ENCODE data around the gene ENAH. TPM values are rescaled to one million over a fixed set of nuclear protein-coding genes. Genes with fewer than 3 reads are reported as not detected.
A peak's percentile ranks its signal among the peaks of the same experiment; 100 is the strongest.

ENAH gene
- total and polyA plus RNA-seq, 4 donors: 47.3 to 415 (median 115) TPM

DNA sequence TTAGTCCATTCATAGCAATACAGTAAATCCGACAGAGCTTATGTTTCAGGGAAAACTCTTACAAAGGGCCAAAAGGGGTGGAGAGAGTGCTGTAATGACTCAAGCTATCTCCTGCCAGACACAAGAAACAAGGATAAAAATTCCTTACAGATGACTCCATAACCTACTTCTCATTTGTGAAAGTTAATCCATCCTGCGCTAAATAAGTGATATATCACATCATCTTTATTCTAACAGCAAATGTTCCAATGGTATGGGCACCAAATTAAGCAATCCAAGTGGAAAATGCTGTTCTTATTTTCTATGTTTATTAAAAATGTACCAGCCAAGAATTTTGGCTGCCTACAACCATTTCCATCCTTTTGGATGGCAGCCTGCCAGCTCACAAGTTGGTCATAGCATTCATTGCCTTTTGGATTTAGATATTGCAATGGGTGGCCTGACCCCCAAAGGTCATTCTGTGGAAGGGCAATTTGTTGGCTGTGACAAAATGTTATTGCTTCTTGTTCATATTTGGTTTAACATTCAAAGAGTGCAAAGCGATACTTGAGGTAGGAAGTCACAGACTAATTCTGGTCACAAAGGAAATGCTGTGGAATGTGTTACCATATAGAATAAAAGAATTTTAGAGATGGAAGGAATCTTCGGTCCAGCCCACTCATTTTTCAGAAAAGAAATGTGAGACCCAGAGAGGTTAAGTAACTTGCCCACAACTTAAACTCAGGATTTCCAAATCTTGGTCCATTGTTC is 2.8 kb upstream of the ENAH start:
- Histone ChIP-seq H3K9me3 (ENCODE audit: control insufficient read depth, low read length) (no peaks in the 10 kb centered on the region), H3K27me3 (ENCODE audit: control insufficient read depth in 1 of 2, insufficient read depth in 2 of 2, low read length in 1 of 2) (no peaks in the 10 kb centered on the region), H3K27ac (ENCODE audit: low read depth in 1 of 2, low read length in 2 of 2) (peak overlapping the region; percentile 94 to 99), H3K36me3 (ENCODE audit: control insufficient read depth in 1 of 2, insufficient read depth in 2 of 2, low read length in 1 of 2) (no peaks in the 10 kb centered on the region), H3K4me3 (ENCODE audit: low read length in 2 of 2) (no peak overlapping the region), H3K4me1 (ENCODE audit: control insufficient read depth in 1 of 2, insufficient read depth in 2 of 2, low read length in 2 of 2) (peaks cover 5 to 7% of the 10 kb centered on the region in 2 donors)
- DNase-seq (peak; percentile 73 to 87), ATAC-seq (ENCODE audit: low FRiP score) (peak; percentile 57)
- WGBS, 2 donors: 8 to 12% methylated on average over 4 of the region's 4 CpGs
- intact Hi-C loops (cut with DNase I): loop anchor here (5.0 kb wide), 1 partner anchor 42 kb away; no protein-coding TSS in a partner anchor

DNA sequence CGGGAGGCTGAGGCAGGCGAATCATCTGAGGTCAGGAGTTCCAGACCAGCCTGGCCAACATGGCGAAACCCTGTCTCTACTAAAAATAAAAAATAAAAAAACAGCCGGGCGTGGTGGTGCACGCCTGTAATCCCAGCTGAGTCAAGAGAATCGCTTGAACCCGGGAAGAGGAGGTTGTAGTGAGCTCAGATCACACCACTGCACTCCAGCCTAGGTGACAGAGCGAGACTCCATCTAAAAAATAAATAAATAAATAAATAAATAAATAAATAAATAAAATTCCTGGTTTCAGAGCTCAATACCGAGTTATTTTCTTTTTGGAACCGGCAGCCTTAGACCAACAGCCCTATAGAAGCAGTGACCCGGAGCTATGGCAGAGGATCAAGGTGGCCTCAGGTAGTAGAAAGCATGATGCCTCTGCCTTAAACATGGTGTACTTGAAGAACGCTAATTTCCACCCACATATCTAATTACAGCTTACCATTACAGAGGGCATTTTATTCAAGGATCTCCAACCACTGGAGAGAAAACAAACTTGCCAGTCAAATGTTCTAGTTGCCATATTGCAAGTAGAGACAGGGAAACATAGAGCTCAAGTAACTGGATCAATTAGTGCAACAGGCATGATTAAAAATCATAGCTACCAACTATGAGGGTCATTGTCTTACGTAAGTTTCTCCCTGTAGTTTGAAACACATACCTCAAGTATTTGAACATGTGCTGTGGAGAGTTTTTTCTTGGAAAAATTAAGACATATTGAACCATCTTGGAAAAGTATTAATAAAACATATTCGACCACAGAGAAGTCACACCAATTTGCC is 2.0 kb upstream of the ENAH start:
- intact Hi-C loops (cut with DNase I): loop anchor here (5.0 kb wide), 3 partner anchors 42 to 173 kb away; no protein-coding TSS in a partner anchor
- 49 to 61% methylated on average over 15 of the region's 15 CpGs for WGBS, 2 donors
- Histone ChIP-seq H3K4me1 (ENCODE audit: control insufficient read depth in 1 of 2, insufficient read depth in 2 of 2, low read length in 2 of 2) (peaks cover 5 to 7% of the 10 kb centered on the region in 2 donors), H3K36me3 (ENCODE audit: control insufficient read depth in 1 of 2, insufficient read depth in 2 of 2, low read length in 1 of 2) (no peaks in the 10 kb centered on the region), H3K4me3 (ENCODE audit: low read length in 2 of 2) (no peak overlapping the region), H3K27ac (ENCODE audit: low read depth in 1 of 2, low read length in 2 of 2) (peak overlapping the region; percentile 99), H3K27me3 (ENCODE audit: control insufficient read depth in 1 of 2, insufficient read depth in 2 of 2, low read length in 1 of 2) (no peaks in the 10 kb centered on the region), H3K9me3 (ENCODE audit: control insufficient read depth, low read length) (no peaks in the 10 kb centered on the region)
- DNase-seq (no peak), ATAC-seq (ENCODE audit: low FRiP score) (no peak)

DNA sequence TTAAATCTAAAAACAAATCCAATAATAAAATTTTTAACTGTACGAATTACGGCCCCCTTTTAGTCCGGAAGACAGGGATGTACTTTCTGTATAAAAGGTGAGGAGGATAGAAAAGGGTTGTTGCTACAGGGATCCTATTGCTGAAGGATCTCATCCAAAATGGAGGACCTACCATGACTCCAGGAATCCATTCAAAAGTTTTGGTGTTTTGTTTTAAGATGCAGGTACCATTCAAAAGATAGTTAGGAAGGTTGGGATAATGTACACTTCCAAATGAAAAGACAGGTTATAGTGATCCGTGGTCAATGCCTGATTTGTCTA is 1.3 kb upstream of the ENAH start:
- Histone ChIP-seq H3K36me3 (ENCODE audit: control insufficient read depth in 1 of 2, insufficient read depth in 2 of 2, low read length in 1 of 2) (no peaks in the 10 kb centered on the region), H3K27ac (ENCODE audit: low read depth in 1 of 2, low read length in 2 of 2) (peak overlapping the region; percentile 47 to 99), H3K4me1 (ENCODE audit: control insufficient read depth in 1 of 2, insufficient read depth in 2 of 2, low read length in 2 of 2) (peaks cover 5 to 7% of the 10 kb centered on the region in 2 donors), H3K4me3 (ENCODE audit: low read length in 2 of 2) (peak overlapping the region; percentile 100), H3K27me3 (ENCODE audit: control insufficient read depth in 1 of 2, insufficient read depth in 2 of 2, low read length in 1 of 2) (no peaks in the 10 kb centered on the region), H3K9me3 (ENCODE audit: control insufficient read depth, low read length) (no peaks in the 10 kb centered on the region)
- 50 to 54% methylated on average over 4 of the region's 4 CpGs for WGBS, 2 donors
- ATAC-seq (ENCODE audit: low FRiP score): no peak
- intact Hi-C loops (cut with DNase I): loop anchor here (5.0 kb wide), 2 partner anchors 118 to 172 kb away; no protein-coding TSS in a partner anchor
- no peak for DNase-seq

DNA sequence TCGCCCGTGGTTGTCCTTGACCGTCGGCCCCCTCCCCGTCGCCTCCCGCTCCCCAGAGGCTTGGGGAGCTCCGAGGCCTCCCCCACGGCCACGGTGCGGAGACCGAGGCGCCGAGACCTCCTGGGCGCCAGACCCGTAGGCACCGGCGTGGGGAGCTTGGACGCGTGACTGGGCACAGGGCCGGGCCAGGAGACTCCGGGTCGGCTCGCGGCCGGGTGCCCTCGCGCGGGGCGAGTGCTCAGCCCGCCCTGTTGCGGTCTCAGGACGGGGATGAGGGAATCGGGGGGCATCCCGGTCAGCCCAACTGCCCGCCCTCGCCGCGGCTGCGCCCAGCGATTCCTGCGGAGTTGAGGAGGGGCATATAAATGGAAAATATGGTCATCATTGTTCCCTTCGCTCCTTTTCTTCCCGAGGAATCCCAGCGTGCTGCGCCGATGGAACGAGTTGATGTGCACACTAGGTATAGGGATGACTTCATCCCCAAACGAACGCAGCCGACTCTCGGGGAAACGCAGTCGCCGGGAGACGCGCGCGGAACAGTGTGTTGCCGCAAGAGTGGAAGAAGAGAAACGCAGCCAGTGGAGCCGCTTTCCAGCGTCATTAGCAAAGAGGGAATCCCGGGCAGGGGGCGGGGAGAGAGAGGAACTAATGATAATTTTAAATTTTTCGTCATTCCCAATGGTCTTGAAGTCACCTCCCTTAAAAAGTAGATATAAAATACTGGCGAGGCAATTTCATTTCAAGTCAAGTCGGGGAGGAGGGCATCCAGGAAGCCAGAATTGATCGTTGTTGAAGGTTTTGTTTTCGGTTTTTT is 747 bp upstream of the ENAH start:
- intact Hi-C loops (cut with DNase I): loop anchor here (5.0 kb wide), 2 partner anchors 119 to 171 kb away; no protein-coding TSS in a partner anchor
- no peaks in the 10 kb centered on the region for H3K36me3 ChIP-seq (ENCODE audit: control insufficient read depth in 1 of 2, insufficient read depth in 2 of 2, low read length in 1 of 2)
- peaks cover 5 to 7% of the 10 kb centered on the region in 2 donors for H3K4me1 ChIP-seq (ENCODE audit: control insufficient read depth in 1 of 2, insufficient read depth in 2 of 2, low read length in 2 of 2)
- WGBS, 2 donors: 1% methylated on average over 61 to 70 of the region's 70 CpGs
- H3K4me3 ChIP-seq (ENCODE audit: low read length in 2 of 2): peak overlapping the region; percentile 100
- ATAC-seq (ENCODE audit: low FRiP score) (peak; percentile 75), DNase-seq (peak; percentile 81 to 93)
- H3K27ac ChIP-seq (ENCODE audit: low read depth in 1 of 2, low read length in 2 of 2): peak overlapping the region; percentile 94 to 99
- H3K27me3 ChIP-seq (ENCODE audit: control insufficient read depth in 1 of 2, insufficient read depth in 2 of 2, low read length in 1 of 2): no peaks in the 10 kb centered on the region
- no peaks in the 10 kb centered on the region for H3K9me3 ChIP-seq (ENCODE audit: control insufficient read depth, low read length)

DNA sequence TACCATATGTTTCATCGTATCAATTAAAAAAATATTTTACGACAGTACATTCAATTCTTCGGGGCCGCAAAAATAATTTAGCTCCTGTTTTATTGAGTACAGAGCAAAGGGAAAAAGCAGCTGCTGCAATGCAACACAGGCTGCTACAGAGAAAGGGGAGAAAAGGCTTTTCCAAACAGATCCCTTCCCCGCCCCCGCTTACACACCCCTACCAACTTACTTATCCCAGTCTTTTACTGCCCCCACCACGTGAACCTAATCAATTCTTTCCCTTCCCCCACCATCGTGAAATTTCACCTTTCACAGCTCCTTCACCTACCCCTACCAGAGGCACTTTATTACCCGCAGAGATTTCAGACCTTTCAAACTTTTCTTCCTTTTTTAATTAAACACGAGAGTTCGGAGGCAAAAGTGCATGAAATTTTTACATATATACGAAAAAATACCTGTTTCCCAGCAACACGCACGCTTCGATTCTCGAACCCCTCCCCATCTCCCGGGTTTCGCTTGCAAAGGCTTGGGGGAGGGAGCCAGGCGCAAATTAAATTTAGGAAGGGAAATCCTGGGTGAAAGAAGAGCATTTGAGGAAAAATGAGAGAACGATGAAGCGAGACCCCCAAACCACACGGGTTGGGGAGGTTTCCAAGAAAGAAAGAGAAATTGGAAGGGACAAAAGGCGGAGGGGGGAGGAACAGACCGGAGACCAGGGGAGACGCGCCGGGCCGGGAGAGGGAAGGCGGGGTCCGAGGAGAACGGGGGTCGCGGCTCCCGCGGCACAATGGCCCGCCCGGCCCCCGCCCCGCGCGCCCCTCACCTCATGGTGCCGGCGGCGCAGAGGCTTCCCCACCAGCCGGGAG is 823 bp downstream of the ENAH start:
- peak; percentile 0 for ATAC-seq (ENCODE audit: low FRiP score)
- WGBS, 2 donors: 0 to 1% methylated on average over 23 to 45 of the region's 45 CpGs
- Histone ChIP-seq H3K4me1 (ENCODE audit: control insufficient read depth in 1 of 2, insufficient read depth in 2 of 2, low read length in 2 of 2) (peaks cover 0 to 4% of the 10 kb centered on the region in 2 donors), H3K4me3 (ENCODE audit: low read length in 2 of 2) (peak overlapping the region; percentile 100), H3K36me3 (ENCODE audit: control insufficient read depth in 1 of 2, insufficient read depth in 2 of 2, low read length in 1 of 2) (no peaks in the 10 kb centered on the region), H3K9me3 (ENCODE audit: control insufficient read depth, low read length) (no peaks in the 10 kb centered on the region), H3K27ac (ENCODE audit: low read depth in 1 of 2, low read length in 2 of 2) (peak overlapping the region; percentile 94 to 99), H3K27me3 (ENCODE audit: control insufficient read depth in 1 of 2, insufficient read depth in 2 of 2, low read length in 1 of 2) (no peaks in the 10 kb centered on the region)
- intact Hi-C loops (cut with DNase I): loop anchor here (5.0 kb wide), 2 partner anchors 120 to 170 kb away; no protein-coding TSS in a partner anchor
- DNase-seq: peak in 1 of 2 donors; percentile 81

DNA sequence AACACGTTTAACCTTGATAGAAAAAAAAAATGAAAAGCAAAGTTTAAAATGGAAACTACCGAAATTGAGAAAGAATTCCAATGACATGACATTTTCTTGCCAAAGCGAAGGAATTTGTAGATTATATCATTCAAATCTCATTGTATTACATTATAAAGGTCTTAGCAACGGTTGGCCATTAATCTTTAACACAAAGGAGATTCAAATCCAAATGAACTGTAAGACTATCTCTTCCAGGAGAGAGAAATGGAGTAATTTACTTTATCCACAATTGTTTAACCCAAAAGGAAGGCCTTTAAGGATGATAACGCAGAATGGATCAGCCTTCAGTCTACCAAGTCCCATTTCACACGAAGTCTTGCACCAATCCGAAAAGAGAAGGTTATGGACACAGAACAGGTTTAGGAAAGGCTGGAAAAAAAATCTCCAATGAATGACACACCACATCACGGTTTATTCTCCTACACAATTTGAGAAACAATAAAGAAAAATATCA is 1.5 kb downstream of the ENAH start:
- no peaks in the 10 kb centered on the region for H3K36me3 ChIP-seq (ENCODE audit: control insufficient read depth in 1 of 2, insufficient read depth in 2 of 2, low read length in 1 of 2)
- H3K4me3 ChIP-seq (ENCODE audit: low read length in 2 of 2): peak overlapping the region; percentile 100
- H3K27me3 ChIP-seq (ENCODE audit: control insufficient read depth in 1 of 2, insufficient read depth in 2 of 2, low read length in 1 of 2): no peaks in the 10 kb centered on the region
- no peaks in the 10 kb centered on the region for H3K9me3 ChIP-seq (ENCODE audit: control insufficient read depth, low read length)
- H3K4me1 ChIP-seq (ENCODE audit: control insufficient read depth in 1 of 2, insufficient read depth in 2 of 2, low read length in 2 of 2): peaks cover 0 to 4% of the 10 kb centered on the region in 2 donors
- ATAC-seq (ENCODE audit: low FRiP score) (no peak), DNase-seq (no peak)
- WGBS, 2 donors: 4% methylated on average over 8 of the region's 8 CpGs
- no peak overlapping the region for H3K27ac ChIP-seq (ENCODE audit: low read depth in 1 of 2, low read length in 2 of 2)
- intact Hi-C loops (cut with DNase I): loop anchor here (5.0 kb wide), 2 partner anchors 121 to 169 kb away; no protein-coding TSS in a partner anchor

DNA sequence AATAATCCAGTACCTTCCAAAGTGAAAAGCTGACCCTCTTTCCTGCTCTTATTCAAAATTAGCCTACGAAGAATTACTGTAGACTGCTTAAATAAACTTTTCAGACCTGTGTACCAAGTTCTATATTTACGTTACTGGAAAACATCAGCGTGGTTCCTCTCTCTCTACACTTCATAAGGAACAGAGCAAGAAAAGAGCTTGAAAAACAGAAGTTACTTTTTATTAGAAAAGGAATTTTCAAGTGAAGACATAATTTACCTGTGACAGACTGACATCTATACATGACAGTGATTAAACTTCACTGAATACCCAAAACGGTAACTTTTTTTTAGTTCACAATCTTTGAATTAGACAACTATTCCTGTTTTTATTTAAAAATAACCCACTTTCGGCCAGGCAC is 2.7 kb downstream of the ENAH start:
- Histone ChIP-seq H3K27ac (ENCODE audit: low read depth in 1 of 2, low read length in 2 of 2) (no peak overlapping the region), H3K27me3 (ENCODE audit: control insufficient read depth in 1 of 2, insufficient read depth in 2 of 2, low read length in 1 of 2) (no peaks in the 10 kb centered on the region), H3K36me3 (ENCODE audit: control insufficient read depth in 1 of 2, insufficient read depth in 2 of 2, low read length in 1 of 2) (no peaks in the 10 kb centered on the region), H3K4me3 (ENCODE audit: low read length in 2 of 2) (peak overlapping the region; percentile 92 to 100), H3K9me3 (ENCODE audit: control insufficient read depth, low read length) (no peaks in the 10 kb centered on the region), H3K4me1 (ENCODE audit: control insufficient read depth in 1 of 2, insufficient read depth in 2 of 2, low read length in 2 of 2) (peaks cover 0 to 2% of the 10 kb centered on the region in 2 donors)
- intact Hi-C loops (cut with DNase I): loop anchor here (5.0 kb wide), 2 partner anchors 122 to 168 kb away; no protein-coding TSS in a partner anchor
- no peak for DNase-seq
- ATAC-seq (ENCODE audit: low FRiP score): no peak
- WGBS, 2 donors: 3 to 4% methylated on average over 5 of the region's 5 CpGs
